NCI-H526 treated with DMSO at 0.1 percent for 48 hours (cell line): ENCODE results near the gene TCL1A.

Experiments used
- DNase-seq: peaks from one replicate; lab custom pipeline; 2025; lab: John Stamatoyannopoulos, UW

TCL1A gene

DNA sequence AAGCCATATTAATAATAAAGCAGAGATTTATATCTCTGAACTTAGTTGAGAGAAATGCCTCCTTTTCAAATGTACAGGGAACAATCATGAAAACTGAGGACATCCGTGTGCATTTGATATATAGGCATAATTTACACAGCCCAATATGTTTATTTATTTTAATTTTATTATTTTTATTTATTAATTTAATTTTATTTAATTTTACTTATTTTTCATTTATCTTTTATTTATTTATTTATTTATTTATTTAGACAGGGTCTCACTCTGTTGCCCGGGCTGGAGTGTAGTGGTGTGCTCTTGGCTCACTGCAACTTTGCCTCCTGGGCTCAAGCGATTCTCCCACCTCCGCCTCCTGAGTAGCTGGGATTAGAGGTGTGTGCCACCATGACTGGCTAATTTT is 8.4 kb downstream of the TCL1A start:
- no peak for DNase-seq

DNA sequence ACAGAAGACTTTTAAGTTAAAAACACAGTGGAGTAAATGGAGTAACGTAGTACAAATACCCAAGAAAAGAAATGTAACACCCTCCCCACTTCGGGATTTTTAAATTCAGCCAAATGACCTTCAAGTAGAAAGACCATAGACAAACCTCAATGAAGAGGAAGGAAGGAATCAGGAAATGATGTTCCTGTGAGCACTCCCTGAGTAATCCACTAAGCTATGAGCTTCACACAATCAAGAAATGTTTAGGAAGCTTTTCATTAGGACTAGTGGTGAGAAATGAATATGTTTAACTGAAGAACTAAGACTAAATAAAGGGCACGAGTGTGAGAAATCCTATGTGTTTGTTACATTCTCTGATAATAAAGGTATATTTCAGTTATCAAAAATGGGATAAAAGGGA is 10.1 kb downstream of the TCL1A start:
- DNase-seq, result no peak

DNA sequence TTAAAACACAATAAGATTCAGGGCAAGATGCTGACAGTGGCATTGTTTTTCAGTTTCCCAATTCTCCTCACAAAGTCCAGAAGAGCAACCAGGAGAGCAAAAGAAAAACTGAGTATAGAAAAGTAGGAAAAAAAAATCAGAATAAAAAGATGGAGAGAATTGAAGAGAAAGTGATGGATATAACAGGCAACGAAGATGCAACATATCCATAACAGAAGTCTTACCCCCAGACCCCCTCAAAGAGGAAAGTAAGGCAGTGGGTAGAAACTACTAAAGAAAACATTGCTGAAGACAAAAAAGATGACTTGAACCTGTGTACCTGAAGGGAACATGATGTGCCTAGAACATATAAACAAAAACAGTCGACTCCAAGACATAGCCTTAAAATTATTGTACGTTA is 10.6 kb downstream of the TCL1A start:
- DNase-seq, result no peak

DNA sequence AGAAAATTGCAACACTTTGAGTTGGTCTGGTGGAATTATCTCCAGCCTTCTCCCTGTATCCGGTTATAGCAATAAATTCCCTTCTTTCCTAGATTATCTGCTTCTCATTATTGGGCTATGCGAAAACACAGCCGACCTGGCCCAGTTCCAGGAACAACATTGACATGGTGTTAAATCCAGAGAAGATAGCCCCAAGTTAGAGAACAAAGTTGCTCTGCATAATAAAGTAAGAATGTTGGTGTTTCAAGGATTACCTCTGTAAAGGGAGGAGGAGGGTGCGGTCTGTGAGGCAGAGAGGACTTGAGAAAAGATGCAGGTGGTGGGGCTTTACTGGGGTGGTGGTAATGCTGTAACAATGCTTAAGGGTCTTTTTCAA is 12.1 kb downstream of the TCL1A start:
- no peak for DNase-seq

DNA sequence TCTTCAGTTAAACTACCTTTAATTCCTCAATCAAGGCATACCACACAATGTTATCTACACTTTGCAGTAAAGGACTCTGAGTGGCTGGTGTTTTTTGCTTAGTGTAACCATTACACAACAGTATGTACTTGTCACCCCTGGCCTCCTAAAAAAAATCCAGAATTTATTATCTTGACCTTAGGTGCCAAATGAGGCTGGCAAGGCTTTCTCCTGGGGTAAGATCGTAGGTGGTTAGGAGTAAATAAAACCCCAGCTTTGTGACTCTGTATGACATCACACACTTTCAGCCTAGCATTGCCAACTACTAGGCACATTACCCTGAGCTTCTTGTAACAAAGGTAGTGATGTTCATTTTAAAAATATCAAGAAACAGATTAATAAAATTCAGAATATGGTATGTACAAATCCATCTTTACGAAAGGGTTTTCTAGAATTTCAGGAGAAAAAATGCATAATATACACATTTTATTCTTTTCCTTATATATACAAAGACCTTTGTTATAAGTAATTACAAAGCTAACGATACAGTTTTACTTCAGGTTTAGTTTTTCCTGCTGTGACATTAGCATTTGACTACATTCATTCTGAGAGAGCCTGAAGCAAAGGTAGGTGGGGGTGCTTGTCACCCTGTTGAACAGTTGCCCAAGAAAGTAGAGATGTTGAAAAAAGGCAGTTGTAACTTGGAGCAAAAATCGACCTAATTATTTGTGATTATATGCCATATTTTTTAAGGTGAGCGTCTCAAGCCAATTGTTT is 13.5 kb downstream of the TCL1A start:
- no peak for DNase-seq

DNA sequence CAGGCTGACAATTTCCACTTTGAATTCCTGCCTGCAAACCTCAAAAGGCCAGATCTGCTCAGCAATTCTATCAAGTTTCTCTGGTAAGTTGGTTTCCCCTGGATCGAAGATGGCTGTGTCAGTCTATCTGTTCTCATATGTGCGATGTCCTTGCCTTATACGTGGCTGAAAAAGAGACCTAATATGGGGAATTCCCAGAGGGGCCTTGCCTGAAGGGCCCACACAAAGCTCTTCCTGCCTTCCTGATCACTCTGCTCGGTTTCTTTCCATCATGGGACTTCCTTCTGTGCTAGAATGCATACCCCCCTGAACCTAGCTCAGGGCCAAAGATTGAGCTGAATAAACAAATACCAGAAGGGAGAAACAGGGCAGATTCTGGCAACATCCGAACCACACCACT is 14.5 kb downstream of the TCL1A start:
- no peak for DNase-seq

DNA sequence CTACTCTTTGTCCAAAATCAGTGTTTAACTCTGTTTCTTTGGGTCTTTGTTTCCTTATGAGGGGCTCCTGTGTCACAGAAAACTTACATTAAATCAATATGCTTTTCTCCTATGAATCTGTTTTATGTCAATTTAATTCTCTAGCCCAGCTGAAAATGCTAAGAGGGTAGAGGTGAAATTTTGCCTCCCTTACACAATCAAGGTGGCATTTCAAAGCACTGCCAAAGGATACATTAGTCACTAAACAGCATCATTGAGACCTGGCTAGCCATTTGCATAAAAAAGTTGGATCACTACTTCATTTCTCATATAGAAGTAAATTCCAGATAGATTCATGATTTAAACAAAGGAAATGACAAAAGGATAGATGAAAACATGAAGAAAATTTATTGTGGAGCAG is 15.6 kb downstream of the TCL1A start:
- DNase-seq, result no peak

DNA sequence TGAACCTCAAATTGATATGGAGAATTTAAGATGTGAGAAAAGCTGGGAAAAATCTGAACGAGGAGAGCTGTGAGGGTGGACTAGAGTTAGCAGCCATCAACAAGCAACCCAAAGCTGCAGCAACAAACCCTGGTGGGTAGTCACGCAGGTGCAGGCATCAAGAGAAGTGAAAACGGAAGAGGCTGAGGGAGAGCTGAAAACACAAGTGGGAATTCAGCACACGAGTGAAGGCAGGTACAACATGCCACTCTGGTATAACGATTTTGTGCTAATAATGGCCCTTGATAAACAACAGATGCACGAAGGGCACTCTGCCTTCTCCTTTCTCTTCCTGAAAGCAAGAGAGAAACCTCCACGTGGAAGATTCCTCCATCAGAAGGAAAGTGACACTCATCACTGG is 16.2 kb downstream of the TCL1A start:
- no peak for DNase-seq

DNA sequence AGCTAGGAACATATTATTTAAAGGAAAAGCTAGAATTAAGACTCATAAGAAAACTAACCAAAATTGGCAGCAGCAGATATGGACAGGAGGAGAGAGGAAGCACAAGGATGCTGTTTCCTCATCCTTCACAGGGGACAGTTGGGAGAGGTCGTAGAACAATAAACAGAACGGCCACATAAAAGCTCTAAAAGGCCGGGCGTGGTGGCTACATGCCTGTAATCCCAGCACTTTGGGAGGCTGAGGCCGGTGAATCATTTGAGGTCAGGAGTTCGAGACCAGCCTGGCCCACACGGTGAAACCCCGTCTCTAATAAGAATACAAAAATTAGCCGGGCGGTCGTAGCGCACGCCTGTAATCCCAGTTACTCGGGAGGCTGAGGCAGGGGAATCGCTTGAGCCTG is 17.2 kb downstream of the TCL1A start:
- DNase-seq, result no peak

DNA sequence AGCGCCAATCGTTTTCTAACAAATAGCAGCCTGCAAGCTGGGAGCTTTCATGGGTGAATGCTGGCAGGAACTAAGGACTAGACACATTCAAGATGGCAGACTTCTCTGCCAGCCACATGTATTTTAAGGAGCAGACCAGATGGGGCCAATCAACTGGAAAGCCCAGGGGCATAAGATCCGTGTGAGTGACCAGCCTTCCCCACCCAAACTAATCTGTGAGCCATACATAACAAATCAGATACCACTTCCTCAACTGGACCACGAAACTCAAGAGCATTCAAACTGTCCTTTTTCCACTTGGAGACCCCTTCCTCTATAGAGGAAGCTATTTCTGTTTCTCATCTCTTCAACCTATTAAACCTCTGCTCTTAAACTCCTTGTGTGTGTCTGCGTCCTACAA is 18.0 kb downstream of the TCL1A start:
- DNase-seq, result no peak

DNA sequence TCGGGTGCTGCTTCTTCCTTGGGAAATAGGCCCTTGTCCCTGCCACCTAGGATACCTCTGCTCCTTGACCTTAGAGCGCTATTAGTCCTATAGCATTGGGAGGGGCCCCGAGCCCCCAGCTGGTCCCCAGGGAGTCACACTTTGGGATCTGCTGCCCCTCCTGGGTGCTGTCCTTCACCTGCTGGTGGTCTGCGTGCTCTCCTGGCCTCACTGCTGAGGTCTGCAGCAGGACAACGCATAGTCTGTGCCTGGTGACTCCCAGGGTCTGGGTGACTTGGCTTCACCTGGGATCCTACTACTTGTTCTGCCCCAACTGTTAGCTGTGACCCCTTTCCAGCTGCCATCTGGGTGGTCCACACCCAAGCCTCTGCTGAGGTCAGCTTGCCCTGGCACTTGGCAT is 18.9 kb downstream of the TCL1A start:
- no peak for DNase-seq

DNA sequence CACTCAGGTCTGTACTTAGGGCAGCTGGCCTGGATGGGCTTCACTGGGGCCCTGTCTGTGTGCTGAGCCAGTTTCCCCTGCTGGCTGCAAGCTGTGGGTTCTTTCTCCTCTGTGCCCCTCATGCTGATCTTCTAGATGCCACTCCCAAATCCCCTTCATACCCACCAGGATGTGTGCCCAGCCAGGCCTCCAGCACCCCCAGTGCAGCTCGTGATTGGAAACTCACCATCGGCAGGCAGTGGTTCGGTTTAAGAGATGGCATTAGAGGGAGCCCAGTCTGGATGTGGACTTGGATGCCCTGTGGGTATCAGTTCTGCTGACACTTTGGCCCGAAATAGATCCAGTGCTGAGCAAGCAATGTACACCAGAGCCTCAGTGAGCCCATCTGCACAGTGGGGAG is 21.8 kb downstream of the TCL1A start:
- no peak for DNase-seq

DNA sequence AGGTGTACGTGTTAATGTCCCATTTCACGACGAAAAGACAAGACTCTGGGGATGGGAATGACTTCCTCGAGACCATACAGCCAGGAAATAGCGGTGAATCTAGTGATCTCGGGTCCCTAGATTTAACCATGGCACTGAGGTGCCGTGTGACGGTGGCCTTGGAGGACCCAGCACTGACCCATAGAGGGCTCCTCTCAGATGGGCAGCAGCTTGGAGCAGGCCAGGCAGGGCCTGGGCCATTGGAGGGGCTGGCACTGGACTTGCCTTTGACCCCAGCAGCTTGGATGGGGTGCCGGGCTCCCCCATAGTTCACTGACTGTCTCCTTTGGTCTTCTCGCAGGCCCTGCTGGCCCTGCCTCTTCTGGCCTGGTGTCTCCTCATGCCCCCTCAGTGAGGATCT is 22.3 kb downstream of the TCL1A start:
- DNase-seq, result no peak

DNA sequence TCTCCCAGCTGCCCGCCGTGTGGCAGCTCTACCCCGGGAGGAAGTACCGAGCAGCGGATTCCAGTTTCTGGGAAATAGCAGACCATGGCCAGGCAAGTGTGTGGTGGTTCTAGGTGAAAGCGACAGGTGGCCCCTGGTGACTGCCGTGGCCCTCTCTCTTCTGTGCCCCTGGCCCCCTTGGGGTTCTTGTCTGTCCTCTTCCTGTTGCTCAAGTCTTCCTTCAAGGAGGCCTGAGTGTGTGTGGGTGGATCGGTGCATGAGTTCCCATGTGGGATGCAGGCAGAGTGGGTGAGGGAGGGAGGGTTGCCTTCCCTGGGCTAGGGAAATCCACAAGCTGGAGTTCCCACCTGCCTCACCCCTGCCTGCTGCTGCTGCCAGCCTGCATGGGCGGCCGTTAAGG is 23.1 kb downstream of the TCL1A start:
- no peak for DNase-seq

DNA sequence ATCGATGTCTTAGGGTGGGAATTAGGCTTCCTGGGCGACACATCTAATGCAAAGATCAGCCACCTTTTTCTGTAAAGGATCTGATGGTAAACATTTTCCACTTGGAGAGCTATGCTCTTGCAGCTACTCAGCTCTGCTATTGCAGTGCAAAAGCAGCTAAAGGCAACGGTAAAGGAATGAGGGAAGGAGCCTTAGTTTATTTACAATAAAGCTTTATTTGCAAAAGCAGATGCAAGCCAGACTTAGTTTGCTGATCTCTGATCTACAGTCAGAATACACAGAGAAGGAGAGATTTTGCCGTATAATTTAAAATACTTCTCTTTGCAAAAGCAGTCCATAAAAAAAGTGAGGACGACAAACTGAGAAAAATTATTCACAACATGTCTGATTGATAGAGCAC is 24.5 kb downstream of the TCL1A start:
- no peak for DNase-seq

DNA sequence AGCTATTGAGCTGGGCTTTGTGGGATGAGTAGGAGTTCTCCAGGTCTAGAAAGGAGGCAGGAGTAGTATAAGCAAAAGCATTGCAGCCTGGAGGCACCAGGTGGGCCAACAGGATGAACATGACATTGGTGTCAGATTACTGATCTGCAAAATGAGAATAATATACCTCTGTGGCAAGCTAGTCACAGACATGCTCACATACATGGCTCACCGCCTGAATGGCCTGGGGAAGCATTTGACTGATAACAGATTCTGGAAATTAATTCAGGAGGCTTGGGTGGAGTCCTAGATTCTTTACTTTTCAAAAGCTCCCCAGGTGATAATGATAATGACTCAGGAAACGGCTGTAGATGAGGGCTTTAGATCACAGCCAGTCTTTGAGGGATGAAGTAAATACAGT is 27.0 kb downstream of the TCL1A start:
- peak; percentile 68 for DNase-seq

DNA sequence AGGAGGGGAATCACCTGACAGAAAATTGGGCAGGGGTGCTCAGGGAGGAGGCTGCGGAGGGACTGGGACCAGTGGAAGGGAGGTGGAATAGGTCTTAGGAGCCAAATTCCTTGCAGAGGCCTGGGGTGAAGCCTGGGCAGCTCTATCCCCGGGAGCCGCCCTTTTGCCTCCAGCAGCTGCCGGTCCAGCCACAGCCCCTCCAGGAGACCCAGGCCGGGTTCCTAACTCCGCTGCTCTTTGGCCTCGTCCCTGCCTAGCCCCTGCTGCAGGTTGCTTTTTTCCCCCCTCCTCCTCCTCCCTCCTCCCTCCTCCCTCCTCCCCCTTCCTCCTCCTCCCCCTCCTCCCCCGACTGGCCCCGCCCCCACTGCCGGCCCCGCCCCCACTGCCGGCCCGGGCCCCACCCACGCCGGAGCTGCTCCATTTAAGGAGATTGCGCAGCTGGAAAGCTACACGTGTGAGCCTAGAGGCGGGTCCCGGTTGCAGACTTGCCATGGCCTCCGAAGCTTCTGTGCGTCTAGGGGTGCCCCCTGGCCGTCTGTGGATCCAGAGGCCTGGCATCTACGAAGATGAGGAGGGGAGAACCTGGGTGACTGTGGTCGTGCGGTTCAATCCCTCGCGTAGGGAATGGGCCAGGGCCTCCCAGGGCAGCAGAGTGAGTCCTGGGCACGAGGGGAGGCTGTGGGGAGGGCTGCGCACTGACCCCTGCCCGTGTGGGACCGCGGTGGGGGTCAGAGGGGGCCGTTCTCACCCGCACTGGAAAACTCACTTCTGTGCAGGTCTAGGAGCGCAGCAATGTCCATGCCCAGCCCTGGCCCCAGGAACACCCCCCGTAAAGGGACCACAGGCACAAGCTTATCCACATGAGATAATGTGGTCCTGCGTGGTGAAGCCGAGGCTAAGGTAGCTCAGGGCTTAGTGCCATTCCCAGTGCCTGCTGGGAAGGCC is 27.7 kb downstream of the TCL1A start, which contains the start of gene TCL1B:
TSS of gene TCL1B (plus strand) at position 449 of the 945 bp plus-strand sequence. CDS start at position 491, 42 bp downstream.
- no peak for DNase-seq

DNA sequence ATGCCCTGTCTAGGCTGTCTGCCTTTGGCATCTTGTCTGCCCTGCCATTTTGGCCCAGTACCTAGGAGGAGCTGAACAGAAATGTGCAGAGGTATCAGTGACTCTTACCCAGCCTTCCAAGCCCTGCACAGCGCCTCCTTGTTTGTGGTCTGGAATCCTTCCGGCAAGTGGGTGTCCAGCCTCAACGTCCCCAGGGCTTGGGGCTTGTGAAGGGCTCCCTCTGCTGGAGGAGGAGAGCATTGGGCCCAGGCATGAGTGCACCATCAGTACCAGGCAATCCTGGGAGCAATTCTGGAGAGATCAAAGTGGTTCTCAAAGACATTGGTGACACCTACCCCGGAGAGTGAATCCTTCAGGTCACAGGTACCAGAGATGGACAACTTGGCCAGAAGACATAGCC is 30.1 kb downstream of the TCL1A start:
- no peak for DNase-seq

DNA sequence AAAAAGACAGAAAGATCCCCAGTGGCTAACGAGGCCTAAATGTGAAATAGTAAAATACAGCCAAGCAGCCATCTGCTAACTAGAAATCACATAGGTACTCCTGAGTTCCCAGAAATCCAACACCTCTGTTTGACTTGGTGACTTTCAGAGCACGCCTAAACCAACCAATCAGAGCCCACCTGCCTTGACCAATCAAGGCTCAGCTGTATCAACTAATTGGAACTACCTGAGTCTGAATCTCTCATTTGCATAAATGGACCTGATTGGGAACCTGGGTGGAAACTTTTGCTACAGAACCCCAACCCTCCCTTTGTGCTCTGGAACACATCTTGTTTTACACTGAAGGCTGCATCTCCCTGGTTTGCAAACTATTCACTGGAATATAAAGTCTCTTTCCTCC is 32.8 kb downstream of the TCL1A start:
- no peak for DNase-seq

DNA sequence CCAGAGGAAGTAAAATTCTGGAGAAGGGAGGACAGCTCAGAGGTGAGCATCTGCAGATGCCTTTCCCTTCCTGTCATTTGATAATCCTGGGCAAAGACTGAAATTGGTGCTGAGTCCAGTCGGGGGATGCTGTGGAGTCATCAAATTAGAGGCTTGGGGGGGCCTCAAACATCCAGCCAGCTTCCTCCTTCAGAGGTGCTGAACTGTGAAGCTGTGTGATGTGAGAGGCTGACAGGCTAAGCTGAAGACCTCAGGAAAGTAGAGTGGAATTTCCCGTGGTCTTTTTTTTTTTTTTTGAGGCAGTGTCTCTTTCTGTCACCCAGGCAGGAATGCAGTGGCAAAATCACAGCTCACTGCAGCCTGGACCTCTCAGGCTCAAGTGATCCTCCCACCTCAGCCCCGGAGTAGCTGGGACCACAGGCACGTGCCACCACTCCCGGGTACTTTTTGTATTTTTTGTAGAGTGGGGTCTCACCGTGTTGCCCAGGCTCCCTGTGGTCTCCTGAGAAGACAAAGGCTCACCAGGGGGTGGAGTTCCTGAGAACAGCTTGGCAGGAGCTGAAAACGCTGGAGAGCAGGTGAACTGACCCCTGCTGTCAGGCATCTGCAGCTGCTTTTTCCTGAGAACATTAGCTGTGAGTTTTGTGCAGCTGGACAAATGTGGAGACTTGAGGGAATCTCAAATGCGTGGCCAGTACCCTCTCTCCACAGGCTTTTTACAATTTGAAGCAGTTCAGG is 33.8 kb downstream of the TCL1A start:
- peak; percentile 32 for DNase-seq

DNA sequence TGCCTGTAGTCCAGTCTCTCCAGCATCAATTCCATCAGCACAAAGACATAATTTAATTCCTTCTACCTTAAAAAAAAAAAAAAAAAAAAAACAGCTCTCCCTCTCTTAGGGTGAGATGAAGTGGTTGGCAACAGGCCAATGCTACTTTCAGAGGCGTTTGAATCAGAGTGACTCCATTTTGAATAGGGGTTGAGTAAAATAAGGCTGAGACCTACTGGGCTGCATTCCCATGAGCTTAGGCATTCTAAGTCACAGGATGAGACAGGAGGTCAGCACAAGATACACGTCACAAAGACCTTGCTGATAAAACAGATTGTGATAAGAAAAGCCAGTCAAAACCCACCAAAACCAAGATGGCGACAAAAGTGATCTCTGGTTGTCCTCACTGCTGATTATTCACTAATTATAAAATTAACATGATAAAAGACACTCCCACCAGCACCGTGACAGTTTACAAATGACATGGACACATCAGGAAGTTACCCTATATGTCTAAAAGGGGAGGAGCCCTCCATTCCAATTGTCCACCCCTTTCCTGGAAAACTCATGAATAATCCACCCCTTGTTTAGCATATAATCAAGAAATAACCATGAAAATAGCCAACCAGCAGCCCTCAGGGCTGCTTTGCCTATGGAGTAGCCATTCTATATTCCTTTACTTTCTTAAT is 34.6 kb downstream of the TCL1A start:
- no peak for DNase-seq
